ENCODE results near the gene SSBP2. TPM values are rescaled to one million over a fixed set of nuclear protein-coding genes. Genes with fewer than 3 reads are reported as not detected.

The SSBP2 gene
- total RNA-seq, 1 experiment from 2014 or later: 5.2 TPM

- TF ChIP-seq ZNF274 (IDR thresholded peaks at IDR 0.05; ENCODE audit: low read depth, low read length): no peak
- TF ChIP-seq POLR2A (IDR thresholded peaks at IDR 0.05; ENCODE audit: borderline replicate concordance, extremely low read depth, insufficient read depth, insufficient read length): no peak
- TF ChIP-seq FOSL1 (IDR thresholded peaks at IDR 0.05; ENCODE audit: low read depth): no peak
- no peak for TF ChIP-seq ELF1 (IDR thresholded peaks at IDR 0.05; ENCODE audit: borderline replicate concordance, low read depth)
- TF ChIP-seq MAX (IDR thresholded peaks at IDR 0.05): no peak
- no peak for TF ChIP-seq POLR2AphosphoS5 (IDR thresholded peaks at IDR 0.05; ENCODE audit: low read depth, low read length)
- no peak for TF ChIP-seq EGR1 (IDR thresholded peaks at IDR 0.05; ENCODE audit: low read depth)
These were observed 362.7 kb downstream of the SSBP2 start (continued) for GRCh38 chr5:81388169-81388568.

- H3K9ac ChIP-seq (ENCODE audit: low read length): no peak overlapping the region
- no peaks in the 10 kb centered on the region for H4K20me1 ChIP-seq (ENCODE audit: insufficient read depth)
- no peaks in the 10 kb centered on the region for H3K27me3 ChIP-seq (ENCODE audit: insufficient read depth, low read length)
- ChIA-PET POLR2A (no interaction called here), RAD21 (ENCODE audit: low non-redundant PET in 1 of 2, low total read pairs in 2 of 2, uncharacterized antibody in 2 of 2, unreplicated experiment in 2 of 2) (no interaction called here), CTCF (no interaction called here)
- no peaks in the 10 kb centered on the region for H3K9me2 ChIP-seq (ENCODE audit: insufficient read depth)
- TF ChIP-seq ZFX (IDR thresholded peaks at IDR 0.05) (no peak), MAX (IDR thresholded peaks at IDR 0.05) (no peak), ZNF274 (IDR thresholded peaks at IDR 0.05; ENCODE audit: low read depth, low read length) (no peak), POLR2A (IDR thresholded peaks at IDR 0.05; ENCODE audit: borderline replicate concordance, extremely low read depth, insufficient read depth, insufficient read length) (no peak), EZH2 (IDR thresholded peaks at IDR 0.05) (no peak), TCF7L2 (IDR thresholded peaks at IDR 0.05; ENCODE audit: borderline replicate concordance, extremely low read depth, insufficient read depth, insufficient read length) (no peak), JUND (IDR thresholded peaks at IDR 0.05) (no peak), EZH2phosphoT487 (IDR thresholded peaks at IDR 0.05; ENCODE audit: borderline replicate concordance) (no peak), RAD21 (IDR thresholded peaks at IDR 0.05; ENCODE audit: low read depth) (no peak), ELF1 (IDR thresholded peaks at IDR 0.05; ENCODE audit: borderline replicate concordance, low read depth) (no peak), SRF (IDR thresholded peaks at IDR 0.05; ENCODE audit: low read depth) (no peak), FOSL1 (IDR thresholded peaks at IDR 0.05; ENCODE audit: low read depth) (no peak), POLR2AphosphoS5 (IDR thresholded peaks at IDR 0.05; ENCODE audit: low read depth, low read length) (no peak), CEBPB (IDR thresholded peaks at IDR 0.05; ENCODE audit: low read depth) (no peak), EGR1 (IDR thresholded peaks at IDR 0.05; ENCODE audit: low read depth) (no peak), SP1 (IDR thresholded peaks at IDR 0.05; ENCODE audit: low read depth) (no peak), YY1 (IDR thresholded peaks at IDR 0.05; ENCODE audit: extremely low read depth, insufficient replicate concordance, low read depth, low read length) (no peak), SIN3A (IDR thresholded peaks at IDR 0.05; ENCODE audit: low read depth) (no peak), CTCF (IDR thresholded peaks at IDR 0.05 in 2 of 3, conservative IDR thresholded peaks at IDR 0.05 in 1 of 3; ENCODE audit: borderline replicate concordance in 1 of 3, insufficient read depth in 1 of 3, low read depth in 2 of 3, low read length in 2 of 3) (no peak)
- H3K4me1 ChIP-seq (ENCODE audit: control insufficient read depth in 1 of 2, insufficient read depth in 2 of 2, low read length in 2 of 2): no peaks in the 10 kb centered on the region
- no peak overlapping the region for H3K27ac ChIP-seq (ENCODE audit: low read depth, low read length)
- H3K4me2 ChIP-seq (ENCODE audit: low read length): no peak overlapping the region
- DNase-seq (ENCODE audit: low read depth, low spot score) (no peak), ATAC-seq (no peak)
- no TSS peak for BruUV-seq (replicated peaks)
- no peaks in the 10 kb centered on the region for H3K36me3 ChIP-seq (ENCODE audit: control insufficient read depth in 1 of 2, insufficient read depth in 2 of 2, low read length in 2 of 2)
- no peaks in the 10 kb centered on the region for H3K9me3 ChIP-seq (ENCODE audit: control insufficient read depth in 1 of 2, insufficient read depth in 1 of 2, low read depth in 1 of 2, low read length in 2 of 2)
- no peak overlapping the region for H3K4me3 ChIP-seq (replicated peaks in 1 of 2; ENCODE audit: low read depth in 1 of 2, low read length in 2 of 2)
- no peak overlapping the region for H2AFZ ChIP-seq (ENCODE audit: low read depth, low read length, poor library complexity, severe bottlenecking)
- intact Hi-C loops (cut with micrococcal nuclease): no loop called here
- no peaks in the 10 kb centered on the region for H3K79me2 ChIP-seq (ENCODE audit: insufficient read depth, low read length)
These were observed 367.0 kb downstream of the SSBP2 start for GRCh38 chr5:81383867-81384266.

Measured in HCT116 (cell line).